ENCODE measurements around the gene ACAT2.

Gene ACAT2

DNA sequence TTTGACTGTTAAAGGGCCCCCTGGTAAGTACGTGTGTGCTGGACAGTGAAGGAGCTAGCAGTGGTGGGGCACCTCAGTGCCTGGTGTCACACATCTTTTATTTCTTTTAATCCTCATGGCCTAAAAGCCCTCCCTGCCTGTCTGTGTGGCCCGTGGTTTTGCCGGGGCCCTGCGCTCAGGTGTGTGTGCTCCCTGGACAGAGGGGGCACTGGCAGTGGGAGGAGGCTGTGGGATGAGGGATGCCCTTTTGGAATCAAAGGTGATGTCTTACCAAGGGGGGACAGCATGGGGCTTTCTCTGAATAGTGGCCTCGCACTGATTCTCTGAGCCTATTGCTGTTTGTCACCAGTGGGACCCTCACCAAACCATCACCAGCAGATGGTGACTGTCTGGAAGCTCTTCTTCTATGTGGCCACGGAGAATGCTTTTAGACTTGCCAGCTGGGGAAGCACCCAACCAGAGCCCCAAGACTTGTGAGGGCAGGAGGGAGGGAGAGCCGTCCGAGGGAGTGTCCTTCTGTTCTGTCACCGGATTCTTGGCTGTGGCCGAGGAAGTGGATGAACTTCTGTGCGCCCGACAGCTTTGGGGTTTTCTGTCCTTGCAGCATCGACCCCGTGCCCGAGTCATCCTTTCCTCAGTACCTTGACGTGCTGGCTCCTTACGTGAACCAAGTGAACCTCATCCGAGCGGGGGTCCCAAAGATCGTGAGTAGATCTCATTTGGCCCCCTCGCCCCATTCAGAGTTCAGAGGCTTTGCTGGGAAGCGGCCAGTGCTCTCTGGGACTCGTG, 56.3 kb downstream of the ACAT2 start:
- Histone ChIP-seq H3K9me3 (ENCODE audit: control insufficient read depth, insufficient read depth, low read depth, low read length) (no peaks in the 10 kb centered on the region), H3K27ac (ENCODE audit: extremely low read depth, low read depth, low read length) (no peak overlapping the region), H3K36me3 (ENCODE audit: control insufficient read depth in 2 of 2, insufficient read depth in 1 of 2, low read length in 2 of 2) (no peaks in the 10 kb centered on the region), H3K4me1 (ENCODE audit: control insufficient read depth, insufficient read depth, low read length) (no peaks in the 10 kb centered on the region), H3K4me3 (ENCODE audit: low read depth, low read length) (no peak overlapping the region)
- CTCF ChIA-PET = no interaction called here
- TF ChIP-seq ZNF138 (tag by site-specific recombination; IDR thresholded peaks at IDR 0.05; ENCODE audit: borderline replicate concordance) (no peak), ZNF214 (tag by site-specific recombination; IDR thresholded peaks at IDR 0.05; ENCODE audit: borderline replicate concordance) (no peak), EGR2 (tag by site-specific recombination; IDR thresholded peaks at IDR 0.05; ENCODE audit: low read depth) (no peak), ZNF433 (tag by site-specific recombination; IDR thresholded peaks at IDR 0.05; ENCODE audit: low read depth) (no peak), ZNF791 (tag by site-specific recombination; IDR thresholded peaks at IDR 0.05) (no peak), ZNF660 (tag by site-specific recombination; IDR thresholded peaks at IDR 0.05) (no peak), YY2 (tag by site-specific recombination; IDR thresholded peaks at IDR 0.05) (no peak), ZNF530 (tag by site-specific recombination; IDR thresholded peaks at IDR 0.05; ENCODE audit: low read depth) (no peak), ZNF621 (tag by site-specific recombination; IDR thresholded peaks at IDR 0.05) (no peak), ZNF175 (tag by site-specific recombination; IDR thresholded peaks at IDR 0.05) (no peak), ZNF223 (tag by site-specific recombination; IDR thresholded peaks at IDR 0.05) (no peak), ZNF2 (tag by site-specific recombination; IDR thresholded peaks at IDR 0.05) (no peak), MYNN (tag by site-specific recombination; IDR thresholded peaks at IDR 0.05; ENCODE audit: borderline replicate concordance) (no peak), ZNF311 (tag by site-specific recombination; IDR thresholded peaks at IDR 0.05; ENCODE audit: borderline replicate concordance) (no peak), ZNF426 (tag by site-specific recombination; IDR thresholded peaks at IDR 0.05) (no peak)
- TF ChIP-seq, protein P1, sequence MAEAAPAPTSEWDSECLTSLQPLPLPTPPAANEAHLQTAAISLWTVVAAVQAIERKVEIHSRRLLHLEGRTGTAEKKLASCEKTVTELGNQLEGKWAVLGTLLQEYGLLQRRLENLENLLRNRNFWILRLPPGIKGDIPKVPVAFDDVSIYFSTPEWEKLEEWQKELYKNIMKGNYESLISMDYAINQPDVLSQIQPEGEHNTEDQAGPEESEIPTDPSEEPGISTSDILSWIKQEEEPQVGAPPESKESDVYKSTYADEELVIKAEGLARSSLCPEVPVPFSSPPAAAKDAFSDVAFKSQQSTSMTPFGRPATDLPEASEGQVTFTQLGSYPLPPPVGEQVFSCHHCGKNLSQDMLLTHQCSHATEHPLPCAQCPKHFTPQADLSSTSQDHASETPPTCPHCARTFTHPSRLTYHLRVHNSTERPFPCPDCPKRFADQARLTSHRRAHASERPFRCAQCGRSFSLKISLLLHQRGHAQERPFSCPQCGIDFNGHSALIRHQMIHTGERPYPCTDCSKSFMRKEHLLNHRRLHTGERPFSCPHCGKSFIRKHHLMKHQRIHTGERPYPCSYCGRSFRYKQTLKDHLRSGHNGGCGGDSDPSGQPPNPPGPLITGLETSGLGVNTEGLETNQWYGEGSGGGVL (tag by site-specific recombination; IDR thresholded peaks at IDR 0.05) = no peak
- TF ChIP-seq, protein P2, sequence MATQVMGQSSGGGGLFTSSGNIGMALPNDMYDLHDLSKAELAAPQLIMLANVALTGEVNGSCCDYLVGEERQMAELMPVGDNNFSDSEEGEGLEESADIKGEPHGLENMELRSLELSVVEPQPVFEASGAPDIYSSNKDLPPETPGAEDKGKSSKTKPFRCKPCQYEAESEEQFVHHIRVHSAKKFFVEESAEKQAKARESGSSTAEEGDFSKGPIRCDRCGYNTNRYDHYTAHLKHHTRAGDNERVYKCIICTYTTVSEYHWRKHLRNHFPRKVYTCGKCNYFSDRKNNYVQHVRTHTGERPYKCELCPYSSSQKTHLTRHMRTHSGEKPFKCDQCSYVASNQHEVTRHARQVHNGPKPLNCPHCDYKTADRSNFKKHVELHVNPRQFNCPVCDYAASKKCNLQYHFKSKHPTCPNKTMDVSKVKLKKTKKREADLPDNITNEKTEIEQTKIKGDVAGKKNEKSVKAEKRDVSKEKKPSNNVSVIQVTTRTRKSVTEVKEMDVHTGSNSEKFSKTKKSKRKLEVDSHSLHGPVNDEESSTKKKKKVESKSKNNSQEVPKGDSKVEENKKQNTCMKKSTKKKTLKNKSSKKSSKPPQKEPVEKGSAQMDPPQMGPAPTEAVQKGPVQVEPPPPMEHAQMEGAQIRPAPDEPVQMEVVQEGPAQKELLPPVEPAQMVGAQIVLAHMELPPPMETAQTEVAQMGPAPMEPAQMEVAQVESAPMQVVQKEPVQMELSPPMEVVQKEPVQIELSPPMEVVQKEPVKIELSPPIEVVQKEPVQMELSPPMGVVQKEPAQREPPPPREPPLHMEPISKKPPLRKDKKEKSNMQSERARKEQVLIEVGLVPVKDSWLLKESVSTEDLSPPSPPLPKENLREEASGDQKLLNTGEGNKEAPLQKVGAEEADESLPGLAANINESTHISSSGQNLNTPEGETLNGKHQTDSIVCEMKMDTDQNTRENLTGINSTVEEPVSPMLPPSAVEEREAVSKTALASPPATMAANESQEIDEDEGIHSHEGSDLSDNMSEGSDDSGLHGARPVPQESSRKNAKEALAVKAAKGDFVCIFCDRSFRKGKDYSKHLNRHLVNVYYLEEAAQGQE (tag by site-specific recombination; IDR thresholded peaks at IDR 0.05) = no peak
- TF ChIP-seq, protein P3, sequence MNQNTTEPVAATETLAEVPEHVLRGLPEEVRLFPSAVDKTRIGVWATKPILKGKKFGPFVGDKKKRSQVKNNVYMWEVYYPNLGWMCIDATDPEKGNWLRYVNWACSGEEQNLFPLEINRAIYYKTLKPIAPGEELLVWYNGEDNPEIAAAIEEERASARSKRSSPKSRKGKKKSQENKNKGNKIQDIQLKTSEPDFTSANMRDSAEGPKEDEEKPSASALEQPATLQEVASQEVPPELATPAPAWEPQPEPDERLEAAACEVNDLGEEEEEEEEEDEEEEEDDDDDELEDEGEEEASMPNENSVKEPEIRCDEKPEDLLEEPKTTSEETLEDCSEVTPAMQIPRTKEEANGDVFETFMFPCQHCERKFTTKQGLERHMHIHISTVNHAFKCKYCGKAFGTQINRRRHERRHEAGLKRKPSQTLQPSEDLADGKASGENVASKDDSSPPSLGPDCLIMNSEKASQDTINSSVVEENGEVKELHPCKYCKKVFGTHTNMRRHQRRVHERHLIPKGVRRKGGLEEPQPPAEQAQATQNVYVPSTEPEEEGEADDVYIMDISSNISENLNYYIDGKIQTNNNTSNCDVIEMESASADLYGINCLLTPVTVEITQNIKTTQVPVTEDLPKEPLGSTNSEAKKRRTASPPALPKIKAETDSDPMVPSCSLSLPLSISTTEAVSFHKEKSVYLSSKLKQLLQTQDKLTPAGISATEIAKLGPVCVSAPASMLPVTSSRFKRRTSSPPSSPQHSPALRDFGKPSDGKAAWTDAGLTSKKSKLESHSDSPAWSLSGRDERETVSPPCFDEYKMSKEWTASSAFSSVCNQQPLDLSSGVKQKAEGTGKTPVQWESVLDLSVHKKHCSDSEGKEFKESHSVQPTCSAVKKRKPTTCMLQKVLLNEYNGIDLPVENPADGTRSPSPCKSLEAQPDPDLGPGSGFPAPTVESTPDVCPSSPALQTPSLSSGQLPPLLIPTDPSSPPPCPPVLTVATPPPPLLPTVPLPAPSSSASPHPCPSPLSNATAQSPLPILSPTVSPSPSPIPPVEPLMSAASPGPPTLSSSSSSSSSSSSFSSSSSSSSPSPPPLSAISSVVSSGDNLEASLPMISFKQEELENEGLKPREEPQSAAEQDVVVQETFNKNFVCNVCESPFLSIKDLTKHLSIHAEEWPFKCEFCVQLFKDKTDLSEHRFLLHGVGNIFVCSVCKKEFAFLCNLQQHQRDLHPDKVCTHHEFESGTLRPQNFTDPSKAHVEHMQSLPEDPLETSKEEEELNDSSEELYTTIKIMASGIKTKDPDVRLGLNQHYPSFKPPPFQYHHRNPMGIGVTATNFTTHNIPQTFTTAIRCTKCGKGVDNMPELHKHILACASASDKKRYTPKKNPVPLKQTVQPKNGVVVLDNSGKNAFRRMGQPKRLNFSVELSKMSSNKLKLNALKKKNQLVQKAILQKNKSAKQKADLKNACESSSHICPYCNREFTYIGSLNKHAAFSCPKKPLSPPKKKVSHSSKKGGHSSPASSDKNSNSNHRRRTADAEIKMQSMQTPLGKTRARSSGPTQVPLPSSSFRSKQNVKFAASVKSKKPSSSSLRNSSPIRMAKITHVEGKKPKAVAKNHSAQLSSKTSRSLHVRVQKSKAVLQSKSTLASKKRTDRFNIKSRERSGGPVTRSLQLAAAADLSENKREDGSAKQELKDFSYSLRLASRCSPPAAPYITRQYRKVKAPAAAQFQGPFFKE (tag by site-specific recombination; IDR thresholded peaks at IDR 0.05; ENCODE audit: borderline replicate concordance) = no peak
- POLR2A ChIA-PET = interaction anchor here (0.6 kb wide), 1 partner anchor 680 kb away, joined by 3 read pairs; no protein-coding TSS in a partner anchor
